Activated CD8-positive, alpha-beta memory T cell treated with anti-CD3 and anti-CD28 coated beads, Interleukin-2, amount 50 U/mL, for 24 hours (primary cell): Measurements from ENCODE around the gene SZRD1.
"Not testable (repeated sequence)": the region's sequence is repeated elsewhere in the genome, so short reads cannot be mapped to it uniquely, and the experiment has no call there.

ENCODE experiments used
- DNase-seq: peaks from one replicate; pipeline ENCODE4 v3.0.0-alpha.2; 2020; ENCODE audit errors: extremely low read depth

SZRD1 gene

GRCh38 chr1:16366722-16367257, at the start of gene SZRD1:
Gene SZRD1 (plus strand): TSS chr1:16367242. CDS start chr1:16367258, 16 bp downstream.
- DNase-seq: peak; percentile 85

- DNase-seq: no peak
Measured at GRCh38 chr1:16318555-16318954, 48.5 kb upstream of the SZRD1 start.

GRCh38 chr1:16321176-16321867, 45.7 kb upstream of the SZRD1 start:
- DNase-seq: no peak

GRCh38 chr1:16324456-16324890, 42.6 kb upstream of the SZRD1 start:
- no peak for DNase-seq

- DNase-seq: no peak
Measured at GRCh38 chr1:16326833-16327404, 40.1 kb upstream of the SZRD1 start.

GRCh38 chr1:16334655-16335340, 32.2 kb upstream of the SZRD1 start:
- DNase-seq: no peak

GRCh38 chr1:16338961-16339360, 28.1 kb upstream of the SZRD1 start:
- no peak for DNase-seq

GRCh38 chr1:16340673-16341072, 26.4 kb upstream of the SZRD1 start:
- no peak for DNase-seq

- no peak for DNase-seq
Measured at GRCh38 chr1:16342331-16343062, 24.5 kb upstream of the SZRD1 start.

- DNase-seq: not testable (repeated sequence)
Measured at GRCh38 chr1:16343276-16343675, 23.8 kb upstream of the SZRD1 start.

GRCh38 chr1:16348414-16349182, 18.4 kb upstream of the SZRD1 start:
- DNase-seq: no peak

- DNase-seq: no peak
Measured at GRCh38 chr1:16349847-16350406, 17.1 kb upstream of the SZRD1 start.

GRCh38 chr1:16351456-16351993, 15.5 kb upstream of the SZRD1 start:
- no peak for DNase-seq

GRCh38 chr1:16351994-16352841, 14.8 kb upstream of the SZRD1 start, which contains the start of gene FBXO42:
Gene FBXO42 (minus strand): TSS chr1:16352480. CDS start chr1:16315418, 37,062 bp downstream.
- peak; percentile 60 for DNase-seq

GRCh38 chr1:16352842-16353535, 14.1 kb upstream of the SZRD1 start:
- DNase-seq: no peak

- DNase-seq: no peak
Measured at GRCh38 chr1:16354619-16355018, 12.4 kb upstream of the SZRD1 start.

- no peak for DNase-seq
Measured at GRCh38 chr1:16356867-16357266, 10.2 kb upstream of the SZRD1 start.

- not testable (repeated sequence) for DNase-seq
Measured at GRCh38 chr1:16365146-16365498, 1.9 kb upstream of the SZRD1 start.
